Natural killer cell treated with Interleukin-12 subunit alpha and Interleukin-12 subunit beta and Interleukin-15 and Interleukin-18, amount 100 ng/mL, for 72 hours (primary cell): Measurements from ENCODE around the gene CAVIN4. TPM values are rescaled to one million over a fixed set of nuclear protein-coding genes. Genes with fewer than 3 reads are reported as not detected.

Source experiments
- ATAC-seq, 2 donors: fragments of 150-1000 bp; cut with Tn5 transposase in 1 of 2; sonication (Bioruptor Pico), chemical (Tn5 transposase) in 1 of 2; 2 replicates each; pipeline ENCODE4 v1.10.0; 2021
- DNase-seq: peaks from one replicate; pipeline ENCODE4 v3.0.0; 2022; ENCODE audit warnings: low spot score
- H3K27ac Mint-ChIP-seq, 2 donors: 1 replicate in 1 of 2; 2 replicates in 1 of 2; pipeline ENCODE4 v1.8.0; 2022; ENCODE audit warnings: mixed read lengths in 2 of 2, mild to moderate bottlenecking in 1 of 2, moderate library complexity in 1 of 2
- H3K27me3 Mint-ChIP-seq, 2 donors: 1 replicate in 1 of 2; 2 replicates in 1 of 2; pipeline ENCODE4 v1.8.0; 2022; ENCODE audit warnings: mixed read lengths in 2 of 2
- H3K36me3 Mint-ChIP-seq: one replicate; pipeline ENCODE4 v1.8.0; 2022; ENCODE audit warnings: mixed read lengths
- H3K4me1 Mint-ChIP-seq, 2 donors: 1 replicate in 1 of 2; 2 replicates in 1 of 2; pipeline ENCODE4 v1.8.0; 2022; ENCODE audit warnings: low read depth in 2 of 2, mixed read lengths in 2 of 2, mild to moderate bottlenecking in 1 of 2
- H3K4me3 Mint-ChIP-seq: one replicate; pipeline ENCODE4 v1.8.0; 2022; ENCODE audit warnings: mixed read lengths
- H3K9me3 Mint-ChIP-seq: 2 replicates; pipeline ENCODE4 v1.8.0; 2022; ENCODE audit warnings: mixed read lengths
- total RNA-seq, 2 donors: library from RNA; stranded (reverse); gene quantifications; one replicate each; pipeline ENCODE4 v1.2.3, GENCODE V29; 2022

CAVIN4 gene
- total RNA-seq, 2 donors from 2014 or later, result 0.31 to 0.48 TPM

- no peak for ATAC-seq
- no peaks in the 10 kb centered on the region for H3K36me3 Mint-ChIP-seq
- DNase-seq, result no peak
- no peaks in the 10 kb centered on the region for H3K27me3 Mint-ChIP-seq
- no peaks in the 10 kb centered on the region for H3K4me1 Mint-ChIP-seq
- H3K27ac Mint-ChIP-seq, result no peak overlapping the region
- no peak overlapping the region for H3K4me3 Mint-ChIP-seq
- no peaks in the 10 kb centered on the region for H3K9me3 Mint-ChIP-seq
These were observed 2.4 kb downstream of the CAVIN4 start for GRCh38 chr9:100580257-100580656.

- H3K9me3 Mint-ChIP-seq, result no peaks in the 10 kb centered on the region
- H3K36me3 Mint-ChIP-seq, result no peaks in the 10 kb centered on the region
- no peak overlapping the region for H3K27ac Mint-ChIP-seq
- ATAC-seq (no peak), DNase-seq (no peak)
- no peak overlapping the region for H3K4me3 Mint-ChIP-seq
- H3K27me3 Mint-ChIP-seq, result no peaks in the 10 kb centered on the region
- no peaks in the 10 kb centered on the region for H3K4me1 Mint-ChIP-seq
These were observed 3.2 kb downstream of the CAVIN4 start for GRCh38 chr9:100581081-100581480.

- Mint-ChIP-seq H3K27ac (no peak overlapping the region), H3K4me3 (no peak overlapping the region), H3K4me1 (no peaks in the 10 kb centered on the region), H3K36me3 (no peaks in the 10 kb centered on the region), H3K9me3 (no peaks in the 10 kb centered on the region), H3K27me3 (no peaks in the 10 kb centered on the region)
- DNase-seq, result no peak
- ATAC-seq, result no peak
These were observed 3.8 kb downstream of the CAVIN4 start for GRCh38 chr9:100581661-100582060.

- no peak for ATAC-seq
- Mint-ChIP-seq H3K4me1 (no peaks in the 10 kb centered on the region), H3K27ac (no peak overlapping the region), H3K27me3 (no peaks in the 10 kb centered on the region), H3K9me3 (no peaks in the 10 kb centered on the region), H3K36me3 (no peaks in the 10 kb centered on the region), H3K4me3 (no peak overlapping the region)
- DNase-seq, result no peak
These were observed 5.3 kb downstream of the CAVIN4 start for GRCh38 chr9:100583014-100583802.

DNA sequence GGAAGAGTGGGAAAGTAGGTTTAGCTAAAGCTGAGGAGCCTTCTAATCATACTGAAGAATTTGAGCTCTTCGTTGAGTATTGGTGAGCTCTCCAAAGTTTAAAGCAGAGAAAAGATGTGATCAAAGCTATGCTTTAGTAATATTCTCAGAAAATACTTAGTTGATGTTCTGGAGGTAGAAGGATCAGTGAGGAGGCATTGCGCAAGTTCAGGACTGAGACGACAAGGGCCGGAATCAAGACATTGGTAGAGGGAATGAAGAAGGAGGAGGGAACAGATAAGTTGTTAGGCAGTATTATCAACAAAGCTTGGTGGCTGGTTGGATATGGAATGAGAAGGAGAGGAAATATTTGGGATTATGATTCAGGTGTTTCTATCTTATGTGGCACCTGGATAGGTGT lies 7.1 kb downstream of the CAVIN4 start:
- Mint-ChIP-seq H3K9me3 (no peaks in the 10 kb centered on the region), H3K27ac (no peak overlapping the region), H3K27me3 (no peaks in the 10 kb centered on the region), H3K36me3 (no peaks in the 10 kb centered on the region), H3K4me3 (no peak overlapping the region), H3K4me1 (no peaks in the 10 kb centered on the region)
- ATAC-seq, result no peak
- DNase-seq, result no peak

DNA sequence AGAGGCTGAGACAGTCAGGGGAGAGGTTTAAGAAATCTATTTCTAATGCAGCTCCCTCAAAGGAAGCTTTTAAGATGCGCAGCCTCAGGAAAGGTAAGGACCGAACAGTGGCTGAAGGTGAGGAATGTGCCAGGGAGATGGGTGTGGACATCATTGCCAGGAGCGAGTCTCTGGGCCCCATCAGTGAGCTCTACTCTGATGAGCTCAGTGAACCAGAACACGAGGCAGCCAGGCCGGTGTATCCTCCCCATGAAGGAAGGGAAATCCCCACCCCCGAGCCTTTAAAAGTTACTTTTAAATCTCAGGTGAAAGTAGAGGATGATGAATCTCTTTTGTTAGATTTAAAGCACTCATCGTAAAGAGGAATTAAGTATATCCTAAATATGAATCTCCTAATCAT lies 8.2 kb downstream of the CAVIN4 start:
- Mint-ChIP-seq H3K4me3 (no peak overlapping the region), H3K27ac (no peak overlapping the region), H3K36me3 (no peaks in the 10 kb centered on the region), H3K4me1 (no peaks in the 10 kb centered on the region), H3K27me3 (no peaks in the 10 kb centered on the region), H3K9me3 (no peaks in the 10 kb centered on the region)
- ATAC-seq (no peak), DNase-seq (no peak)

GRCh38 chr9:100587375-100587774 lies 9.5 kb downstream of the CAVIN4 start:
- Mint-ChIP-seq H3K36me3 (no peaks in the 10 kb centered on the region), H3K9me3 (no peaks in the 10 kb centered on the region), H3K27me3 (no peaks in the 10 kb centered on the region), H3K4me1 (no peaks in the 10 kb centered on the region), H3K4me3 (no peak overlapping the region), H3K27ac (no peak overlapping the region)
- ATAC-seq (no peak), DNase-seq (no peak)

DNA sequence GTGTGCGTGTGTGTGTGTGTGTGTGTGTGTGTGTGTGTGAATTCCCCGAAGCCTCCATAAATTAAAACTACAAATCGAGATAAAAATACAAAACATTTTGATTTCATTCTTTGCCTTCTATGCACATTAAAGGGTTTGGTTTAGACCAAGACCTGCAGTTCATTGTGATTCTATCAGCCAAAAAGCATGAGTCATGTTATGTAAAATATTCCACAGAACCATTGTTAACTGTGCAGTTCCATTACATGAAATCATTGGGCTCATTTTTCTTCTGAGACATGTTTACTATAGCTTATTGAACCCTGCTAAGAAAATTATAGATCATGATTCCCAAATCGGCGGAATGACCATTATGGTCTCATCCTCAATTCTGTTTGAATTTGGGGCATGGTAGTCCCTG lies 11.7 kb downstream of the CAVIN4 start:
- Mint-ChIP-seq H3K9me3 (no peaks in the 10 kb centered on the region), H3K27me3 (no peaks in the 10 kb centered on the region), H3K27ac (no peak overlapping the region), H3K4me1 (no peaks in the 10 kb centered on the region), H3K4me3 (no peak overlapping the region), H3K36me3 (no peaks in the 10 kb centered on the region)
- DNase-seq, result no peak
- no peak for ATAC-seq

DNA sequence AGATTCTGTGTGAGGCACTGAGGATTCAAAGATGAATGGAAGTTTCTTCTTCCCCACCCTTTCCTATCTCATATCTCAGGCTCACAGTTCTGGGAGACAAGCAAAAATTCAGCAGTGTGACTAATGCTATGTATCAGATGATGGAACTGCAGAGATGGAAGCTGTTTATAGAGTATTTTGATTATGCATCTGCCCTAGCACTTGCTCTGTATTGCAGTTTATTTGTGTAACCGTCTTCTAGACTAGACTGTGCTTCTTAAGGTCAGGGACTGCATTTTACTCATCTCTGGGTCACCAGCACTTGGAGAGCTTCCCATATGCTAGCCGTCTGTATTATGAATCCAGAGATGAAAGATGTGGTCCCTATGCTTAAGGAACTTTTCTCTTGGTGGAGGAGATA lies 12.6 kb downstream of the CAVIN4 start:
- Mint-ChIP-seq H3K27me3 (no peaks in the 10 kb centered on the region), H3K27ac (no peak overlapping the region), H3K9me3 (no peaks in the 10 kb centered on the region), H3K4me1 (no peaks in the 10 kb centered on the region), H3K36me3 (no peaks in the 10 kb centered on the region), H3K4me3 (no peak overlapping the region)
- DNase-seq (no peak), ATAC-seq (no peak)

- Mint-ChIP-seq H3K4me3 (no peak overlapping the region), H3K27ac (no peak overlapping the region), H3K4me1 (peaks cover 4 to 5% of the 10 kb centered on the region in 2 donors), H3K27me3 (no peaks in the 10 kb centered on the region), H3K9me3 (no peaks in the 10 kb centered on the region), H3K36me3 (no peaks in the 10 kb centered on the region)
- DNase-seq (no peak), ATAC-seq (no peak)
These were observed 13.3 kb downstream of the CAVIN4 start for GRCh38 chr9:100591139-100591538.

DNA sequence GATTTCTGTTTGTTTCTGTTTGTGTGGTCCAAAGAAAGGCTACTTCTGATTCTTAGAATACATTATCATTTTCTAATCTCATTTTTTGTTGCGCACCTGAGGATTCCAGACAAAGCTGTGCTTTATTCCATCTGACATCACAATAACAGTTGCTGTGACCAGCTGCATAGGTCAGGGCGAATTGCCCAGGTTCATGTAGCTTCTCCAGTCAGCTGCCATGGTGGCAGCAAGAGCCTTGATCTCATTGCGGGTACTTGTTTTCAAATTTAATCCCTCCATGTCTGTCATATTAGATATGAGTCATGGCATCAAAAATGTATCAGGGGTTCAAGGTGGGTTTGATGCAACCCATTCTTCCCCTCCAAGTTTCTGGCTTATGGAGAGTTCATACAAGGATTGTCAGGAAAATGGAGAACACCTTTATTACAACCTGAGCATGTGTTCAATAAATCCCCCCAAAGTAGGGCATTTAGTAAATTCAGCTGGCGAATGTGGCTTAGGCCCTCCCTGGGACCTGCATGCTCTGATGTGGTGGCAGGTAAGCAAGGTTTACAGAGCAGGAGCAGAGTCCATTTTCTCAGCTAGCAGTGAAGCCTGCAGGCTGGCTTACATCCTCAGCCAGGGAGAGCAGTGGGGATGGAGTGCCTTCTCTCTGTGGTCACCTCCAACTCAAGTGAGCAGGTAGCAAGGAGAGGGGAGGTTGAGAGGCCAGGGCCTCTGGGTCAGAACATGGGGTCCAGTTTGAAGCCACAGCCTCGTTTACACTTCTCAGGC lies 13.9 kb downstream of the CAVIN4 start:
- Mint-ChIP-seq H3K4me1 (peaks cover 4 to 5% of the 10 kb centered on the region in 2 donors), H3K9me3 (no peaks in the 10 kb centered on the region), H3K36me3 (no peaks in the 10 kb centered on the region), H3K4me3 (no peak overlapping the region), H3K27ac (no peak overlapping the region), H3K27me3 (no peaks in the 10 kb centered on the region)
- no peak for DNase-seq
- peak in 1 of 2 donors; percentile 34 for ATAC-seq

- DNase-seq, result no peak
These were observed 17.7 kb downstream of the CAVIN4 start for GRCh38 chr9:100595391-100596199.

DNA sequence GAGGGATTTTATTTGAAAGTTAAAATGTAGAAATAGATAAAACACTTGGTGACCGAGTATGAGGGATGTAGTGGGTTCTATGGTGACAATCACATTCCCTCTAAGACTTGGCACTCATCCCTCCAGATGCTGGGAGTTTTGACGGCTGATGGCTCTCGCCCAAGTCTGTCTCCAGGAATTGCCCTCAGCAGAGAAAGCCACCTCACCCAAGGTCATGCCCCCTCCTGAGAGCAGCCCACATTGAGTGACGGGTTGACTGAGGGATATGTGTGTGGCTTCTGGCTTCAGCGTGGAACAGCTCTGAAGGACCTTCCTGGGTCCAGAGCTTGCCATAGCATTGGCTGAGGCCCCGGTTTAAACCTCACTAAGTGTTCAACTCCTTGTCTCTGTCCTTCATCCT lies 19.4 kb downstream of the CAVIN4 start:
- DNase-seq (no peak), ATAC-seq (no peak)
- peaks cover 18 to 20% of the 10 kb centered on the region in 2 donors for H3K4me1 Mint-ChIP-seq
- H3K27ac Mint-ChIP-seq, result no peak overlapping the region
- no peaks in the 10 kb centered on the region for H3K27me3 Mint-ChIP-seq
- H3K4me3 Mint-ChIP-seq, result peak overlapping the region; percentile 75
- H3K36me3 Mint-ChIP-seq, result no peaks in the 10 kb centered on the region
- H3K9me3 Mint-ChIP-seq, result no peaks in the 10 kb centered on the region

More at GRCh38 chr9:100595391-100596199, 17.7 kb downstream of the CAVIN4 start:
- Mint-ChIP-seq H3K27me3 (no peaks in the 10 kb centered on the region), H3K4me3 (no peak overlapping the region), H3K36me3 (no peaks in the 10 kb centered on the region), H3K4me1 (peaks cover 18 to 20% of the 10 kb centered on the region in 2 donors), H3K27ac (no peak overlapping the region), H3K9me3 (no peaks in the 10 kb centered on the region)
- ATAC-seq, result no peak
